HepG2 (cell line): ENCODE measurements around the gene ALG9. TPM values are rescaled to one million over a fixed set of nuclear protein-coding genes. Genes with fewer than 3 reads are reported as not detected.

Experiments
- ATF3 ChIP-seq: sonication (generic); formaldehyde crosslinking; IDR thresholded peaks from 2 replicates; pipeline ENCODE4 v1.4.0; 2020; ENCODE audit warnings: missing genetic modification reagents
- ATRX ChIP-seq: sonication (generic); formaldehyde crosslinking; IDR thresholded peaks from 2 replicates; pipeline ENCODE4 v1.4.0; 2020; ENCODE audit warnings: missing genetic modification reagents, borderline replicate concordance
- CHD4 ChIP-seq: fragments of 200-600 bp; sonication (generic); IDR thresholded peaks from 2 replicates; pipeline ENCODE4 v1.7.0; 2017; ENCODE audit warnings: mild to moderate bottlenecking, low read length, borderline replicate concordance
- CSRNP2 ChIP-seq: sonication (generic); formaldehyde crosslinking; conservative IDR thresholded peaks from 2 replicates; pipeline ENCODE4 v1.8.0; 2022; ENCODE audit warnings: low read depth, missing genetic modification reagents
- FLYWCH1 ChIP-seq: sonication (generic); formaldehyde crosslinking; IDR thresholded peaks from 2 replicates; pipeline ENCODE4 v1.8.1; 2023; ENCODE audit warnings: mild to moderate bottlenecking, missing genetic modification reagents
- FOXA1 ChIP-seq, 2 experiments: fragments of 450-650 bp in 1 of 2; sonication (generic) in 1 of 2; formaldehyde crosslinking in 1 of 2; IDR thresholded peaks; 2 replicates each; pipeline versions ENCODE4 v1.4.0 to v1.6.1; 2016 to 2020; ENCODE audit warnings: missing genetic modification reagents in 1 of 2
- HES4 ChIP-seq: sonication (generic); formaldehyde crosslinking; IDR thresholded peaks from 2 replicates; pipeline ENCODE4 v1.9.0; 2021; ENCODE audit warnings: mild to moderate bottlenecking, missing genetic modification reagents, borderline replicate concordance
- KDM3A ChIP-seq: IDR thresholded peaks from 2 replicates; pipeline ENCODE4 v1.6.1; 2018; ENCODE audit warnings: low read depth, missing compliant biosample characterization
- KLF16 ChIP-seq, 2 experiments: sonication (generic) in 1 of 2; formaldehyde crosslinking in 1 of 2; IDR thresholded peaks; 2 replicates each; pipeline versions ENCODE4 v1.6.1 to v1.8.0; 2016 to 2023; ENCODE audit warnings: missing genetic modification reagents in 2 of 2, missing compliant biosample characterization in 1 of 2
- NFIB ChIP-seq: sonication (generic); formaldehyde crosslinking; IDR thresholded peaks from 2 replicates; pipeline ENCODE4 v1.9.0; 2021; ENCODE audit warnings: missing genetic modification reagents, mild to moderate bottlenecking, borderline replicate concordance
- NFKB2 ChIP-seq: sonication (generic); formaldehyde crosslinking; IDR thresholded peaks from 2 replicates; pipeline ENCODE4 v1.4.0; 2020; ENCODE audit warnings: missing genetic modification reagents, borderline replicate concordance
- NKX3-1 ChIP-seq: sonication (generic); formaldehyde crosslinking; IDR thresholded peaks from 2 replicates; pipeline ENCODE4 v1.5.0; 2020; ENCODE audit warnings: missing genetic modification reagents
- RNF2 ChIP-seq: fragments of 450-650 bp; conservative IDR thresholded peaks from 2 replicates; pipeline ENCODE4 v1.6.1; 2016; ENCODE audit warnings: low read depth
- SALL2 ChIP-seq: sonication (generic); formaldehyde crosslinking; IDR thresholded peaks from 2 replicates; pipeline ENCODE4 v1.8.1; 2023; ENCODE audit warnings: mild to moderate bottlenecking, missing genetic modification reagents, inconsistent platforms
- SMAD1 ChIP-seq: sonication (generic); formaldehyde crosslinking; IDR thresholded peaks from 2 replicates; pipeline ENCODE4 v1.4.0; 2020; ENCODE audit warnings: missing genetic modification reagents, low read depth, mild to moderate bottlenecking, borderline replicate concordance
- WIZ ChIP-seq: sonication (generic); formaldehyde crosslinking; IDR thresholded peaks from 2 replicates; pipeline ENCODE4 v1.5.1; 2020; ENCODE audit warnings: mild to moderate bottlenecking, missing genetic modification reagents
- ZFX ChIP-seq: sonication (generic); formaldehyde crosslinking; IDR thresholded peaks from 2 replicates; pipeline ENCODE4 v1.4.0; 2020; ENCODE audit warnings: mild to moderate bottlenecking, low read depth, missing genetic modification reagents, moderate library complexity
- ZNF296 ChIP-seq: sonication (generic); formaldehyde crosslinking; conservative IDR thresholded peaks from 2 replicates; pipeline ENCODE4 v1.5.0; 2020; ENCODE audit warnings: mild to moderate bottlenecking, missing genetic modification reagents
- ZNF496 ChIP-seq: sonication (generic); formaldehyde crosslinking; IDR thresholded peaks from 2 replicates; pipeline ENCODE4 v1.8.1; 2023; ENCODE audit warnings: mild to moderate bottlenecking, moderate library complexity, missing genetic modification reagents; ENCODE audit not compliant: insufficient replicate concordance
- ZNF674 ChIP-seq: sonication (generic); formaldehyde crosslinking; IDR thresholded peaks from 2 replicates; pipeline ENCODE4 v1.5.0; 2020; ENCODE audit warnings: low read depth, mild to moderate bottlenecking, missing genetic modification reagents
- ZNF737 ChIP-seq: sonication (generic); formaldehyde crosslinking; IDR thresholded peaks from 2 replicates; pipeline ENCODE4 v1.5.0; 2020; ENCODE audit warnings: missing genetic modification reagents, mild to moderate bottlenecking, borderline replicate concordance
- ZNF792 ChIP-seq: IDR thresholded peaks from 2 replicates; pipeline ENCODE4 v1.6.1; 2016
- ZSCAN25 ChIP-seq: sonication (generic); formaldehyde crosslinking; IDR thresholded peaks from 2 replicates; pipeline ENCODE4 v1.8.0; 2022; ENCODE audit warnings: mild to moderate bottlenecking, missing genetic modification reagents
- polyA plus RNA-seq, 8 experiments: library from polyadenylated mRNA; depleted of rRNA in 3 of 8; stranded (reverse) in 7 of 8; unstranded in 1 of 8; fragments of >200 nt; fragmentation: Illumina TruSeq in 4 of 8; extraction: Trizol in 4 of 8; gene quantifications; 2 replicates each; pipeline versions ENCODE4 v1.2.1 to v1.2.3, GENCODE V29; 2011 to 2016; ENCODE audit warnings: low read depth in 4 of 8, missing spikeins in 1 of 8, mixed read lengths in 1 of 8; ENCODE audit not compliant: insufficient read depth in 1 of 8
- total RNA-seq, 5 experiments: library from RNA; depleted of rRNA; stranded (reverse); fragments of >200 nt; fragmentation: Illumina TruSeq; extraction: Trizol; gene quantifications; 2 replicates each; pipeline ENCODE4 v1.2.3, GENCODE V29; 2016; ENCODE audit warnings: low read depth in 1 of 5
- TF ChIP-seq, protein P1 (sequence below): sonication (generic); formaldehyde crosslinking; IDR thresholded peaks from 2 replicates; pipeline ENCODE4 v1.5.0; 2020; ENCODE audit warnings: mild to moderate bottlenecking, missing genetic modification reagents
- TF ChIP-seq, protein P2 (sequence below): sonication (generic); formaldehyde crosslinking; IDR thresholded peaks from 2 replicates; pipeline ENCODE4 v1.5.0; 2020; ENCODE audit warnings: missing genetic modification reagents

Gene ALG9
- total and polyA plus RNA-seq, 2 of the 13 experiments (the other 11 are each of a cell fraction or from before 2014, with no cell fraction given) = 39.4 to 40.6 TPM

GRCh38 chr11:111765984-111766833 lies 105.2 kb downstream of the ALG9 start, which contains the start of gene PPP2R1B (continued):
- TF ChIP-seq ZFX (peak; percentile 91), ZSCAN25 (no peak), ZNF674 (CRISPR knock-in tag) (no peak), ZNF792 (CRISPR knock-in tag) (0 out of 2 replicates have a peak, but pooled peaks have one; percentile 37), FLYWCH1 (CRISPR knock-in tag) (no peak), SALL2 (peak; percentile 63; the same call in 1 of the 2 replicates), NFKB2 (CRISPR knock-in tag) (peak; percentile 83), HES4 (CRISPR knock-in tag) (no peak), CHD4 (no peak), ZNF737 (CRISPR knock-in tag) (peak; percentile 55; the same call in 1 of the 2 replicates), KLF16 (CRISPR knock-in tag; IDR thresholded peaks at IDR 0.05) (peak in 1 of 2 experiments; percentile 51; a peak in 1 of 4 replicates), ATRX (no peak), FOXA1 (IDR thresholded peaks at IDR 0.05) (no peak), FOXA1 (CRISPR knock-in tag; IDR thresholded peaks at IDR 0.05) (no peak), NFIB (no peak), RNF2 (no peak), ATF3 (no peak; the same call in 1 of the 2 replicates), NKX3-1 (CRISPR knock-in tag) (0 out of 2 replicates have a peak, but pooled peaks have one; percentile 16), ZNF496 (CRISPR knock-in tag) (no peak), WIZ (CRISPR knock-in tag) (0 out of 2 replicates have a peak, but pooled peaks have one; percentile 51), ZNF296 (peak; percentile 75; the same call in 1 of the 2 replicates), CSRNP2 (CRISPR knock-in tag) (no peak), KDM3A (CRISPR knock-in tag) (0 out of 2 replicates have a peak, but pooled peaks have one; percentile 15), SMAD1 (CRISPR knock-in tag) (no peak)
- TF ChIP-seq, protein P1, sequence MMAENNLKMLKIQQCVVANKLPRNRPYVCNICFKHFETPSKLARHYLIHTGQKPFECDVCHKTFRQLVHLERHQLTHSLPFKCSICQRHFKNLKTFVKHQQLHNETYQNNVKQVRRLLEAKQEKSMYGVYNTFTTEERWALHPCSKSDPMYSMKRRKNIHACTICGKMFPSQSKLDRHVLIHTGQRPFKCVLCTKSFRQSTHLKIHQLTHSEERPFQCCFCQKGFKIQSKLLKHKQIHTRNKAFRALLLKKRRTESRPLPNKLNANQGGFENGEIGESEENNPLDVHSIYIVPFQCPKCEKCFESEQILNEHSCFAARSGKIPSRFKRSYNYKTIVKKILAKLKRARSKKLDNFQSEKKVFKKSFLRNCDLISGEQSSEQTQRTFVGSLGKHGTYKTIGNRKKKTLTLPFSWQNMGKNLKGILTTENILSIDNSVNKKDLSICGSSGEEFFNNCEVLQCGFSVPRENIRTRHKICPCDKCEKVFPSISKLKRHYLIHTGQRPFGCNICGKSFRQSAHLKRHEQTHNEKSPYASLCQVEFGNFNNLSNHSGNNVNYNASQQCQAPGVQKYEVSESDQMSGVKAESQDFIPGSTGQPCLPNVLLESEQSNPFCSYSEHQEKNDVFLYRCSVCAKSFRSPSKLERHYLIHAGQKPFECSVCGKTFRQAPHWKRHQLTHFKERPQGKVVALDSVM (CRISPR knock-in tag) = 0 out of 2 replicates have a peak, but pooled peaks have one; percentile 35
- TF ChIP-seq, protein P2, sequence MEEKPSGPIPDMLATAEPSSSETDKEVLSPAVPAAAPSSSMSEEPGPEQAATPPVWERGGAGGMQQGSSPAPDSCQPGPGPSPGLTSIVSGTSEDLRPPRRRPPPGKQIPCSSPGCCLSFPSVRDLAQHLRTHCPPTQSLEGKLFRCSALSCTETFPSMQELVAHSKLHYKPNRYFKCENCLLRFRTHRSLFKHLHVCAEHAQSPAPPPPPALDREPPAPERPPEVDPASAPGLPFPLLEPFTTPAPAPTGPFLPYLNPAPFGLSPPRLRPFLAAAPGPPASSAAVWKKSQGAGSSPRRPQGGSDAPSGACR = no peak
